Smooth muscle cell (in vitro differentiated cells): ENCODE data around the gene ING2. TPM values are rescaled to one million over a fixed set of nuclear protein-coding genes. Genes with fewer than 3 reads are reported as not detected.

ENCODE experiments used
- DNase-seq: peaks from one replicate; lab custom pipeline; 2025; ENCODE audit not compliant: unreplicated experiment; lab: John Stamatoyannopoulos, UW
- H2AFZ ChIP-seq: fragments of 200-600 bp; sonication (generic); 2 replicates; pipeline ENCODE4 v1.6.0; 2016; ENCODE audit warnings: antibody characterized with exemption, low read depth, mild to moderate bottlenecking
- H3F3A ChIP-seq: fragments of 200-600 bp; sonication (generic); 2 replicates; pipeline ENCODE4 v1.6.0; 2017; ENCODE audit warnings: antibody characterized with exemption, low read depth
- H3K27ac ChIP-seq: fragments of 200-600 bp; sonication (generic); 2 replicates; pipeline ENCODE4 v1.5.1; 2016; ENCODE audit warnings: low read depth, mild to moderate bottlenecking
- H3K27me3 ChIP-seq: fragments of 200-600 bp; sonication (generic); 2 replicates; pipeline ENCODE4 v1.6.1; 2016; ENCODE audit warnings: low read depth, mild to moderate bottlenecking
- H3K36me3 ChIP-seq: fragments of 200-600 bp; sonication (generic); 2 replicates; pipeline ENCODE4 v1.5.1; 2016; ENCODE audit warnings: low read depth
- H3K4me1 ChIP-seq: fragments of 200-600 bp; sonication (generic); 2 replicates; pipeline ENCODE4 v1.5.1; 2016; ENCODE audit warnings: low read depth
- H3K4me2 ChIP-seq: fragments of 200-600 bp; sonication (generic); 2 replicates; pipeline ENCODE4 v1.6.0; 2016; ENCODE audit warnings: mild to moderate bottlenecking
- H3K4me3 ChIP-seq: fragments of 200-600 bp; sonication (generic); 2 replicates; pipeline ENCODE4 v1.5.1; 2016; ENCODE audit warnings: mild to moderate bottlenecking
- H3K79me2 ChIP-seq: fragments of 200-600 bp; sonication (generic); 2 replicates; pipeline ENCODE4 v1.6.0; 2016; ENCODE audit warnings: low read depth, mild to moderate bottlenecking
- H3K9ac ChIP-seq: fragments of 200-600 bp; sonication (generic); 2 replicates; pipeline ENCODE4 v1.6.0; 2016; ENCODE audit warnings: low read depth
- H3K9me3 ChIP-seq: fragments of 200-600 bp; sonication (generic); replicated peaks from 2 replicates; pipeline ENCODE4 v1.5.1; 2016; ENCODE audit warnings: low read depth
- H4K20me1 ChIP-seq: fragments of 200-600 bp; sonication (generic); 2 replicates; pipeline ENCODE4 v1.6.0; 2016; ENCODE audit warnings: low read depth
- CTCF ChIP-seq: fragments of 200-600 bp; sonication (generic); IDR thresholded peaks from 2 replicates; pipeline ENCODE4 v1.5.1; 2017; ENCODE audit warnings: borderline replicate concordance, mild to moderate bottlenecking, antibody characterized with exemption; ENCODE audit not compliant: insufficient read depth, poor library complexity, severe bottlenecking
- WGBS: methylation state at CpG from one replicate; pipeline ENCODE4 v1.1.7; 2016; ENCODE audit warnings: low lambda C conversion rate; 5-methylcytosine and 5-hydroxymethylcytosine counted together
- polyA plus RNA-seq: library from polyadenylated mRNA; unstranded; fragments of >200 nt; fragmentation: Nextera tagmentation; extraction: Ambion mirVana; gene quantifications from 2 replicates; pipeline ENCODE4 v1.2.1, GENCODE V29; 2016
- total RNA-seq: library from RNA; depleted of rRNA; stranded (reverse); fragments of >200 nt; gene quantifications from 2 replicates; pipeline ENCODE4 v1.2.3, GENCODE V29; 2014

ING2 gene
- total and polyA plus RNA-seq, 2 experiments from 2014 or later = 16.3 to 30.1 TPM

- Histone ChIP-seq H4K20me1 (no peaks in the 10 kb centered on the region), H3K27ac (no peak overlapping the region), H3K9me3 (no peaks in the 10 kb centered on the region), H3K4me2 (no peak overlapping the region), H3K4me1 (no peaks in the 10 kb centered on the region), H3K79me2 (peaks cover 3% of the 10 kb centered on the region), H3K27me3 (no peaks in the 10 kb centered on the region), H3K36me3 (peaks cover 6% of the 10 kb centered on the region), H2AFZ (no peak overlapping the region), H3K9ac (no peak overlapping the region), H3K4me3 (no peak overlapping the region), H3F3A (no peaks in the 10 kb centered on the region)
- DNase-seq = no peak
- WGBS = 97% methylated on average over 2 of the region's 2 CpGs
- TF ChIP-seq CTCF = no peak
These were observed 12.3 kb downstream of the ING2 start for GRCh38 chr4:183517194-183517593.

DNA sequence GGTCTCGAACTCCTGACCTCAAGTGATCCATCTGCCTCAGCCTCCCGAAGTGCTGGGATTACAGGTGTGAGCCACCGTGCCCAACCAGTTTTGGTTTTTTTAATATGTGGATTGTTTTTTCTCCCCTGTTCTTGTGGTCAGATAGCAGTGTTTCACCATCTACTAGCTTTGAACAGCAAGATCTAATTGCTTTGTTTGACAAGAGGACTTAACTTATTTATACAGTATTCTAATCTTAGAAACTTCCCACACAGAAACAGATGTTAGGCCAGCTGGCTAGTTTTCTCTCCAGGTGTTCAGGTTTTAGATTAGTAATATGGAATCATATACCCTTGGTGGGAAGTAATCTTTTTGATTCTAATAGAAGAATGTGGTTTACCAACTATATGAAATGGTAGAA is 12.9 kb downstream of the ING2 start:
- 90% methylated on average over 3 of the region's 3 CpGs for WGBS
- H3K9ac ChIP-seq = no peak overlapping the region
- no peaks in the 10 kb centered on the region for H3K4me1 ChIP-seq
- H3K27me3 ChIP-seq = no peaks in the 10 kb centered on the region
- H3K4me2 ChIP-seq = no peak overlapping the region
- H3K9me3 ChIP-seq = no peaks in the 10 kb centered on the region
- H3F3A ChIP-seq = no peaks in the 10 kb centered on the region
- H3K4me3 ChIP-seq = no peak overlapping the region
- H4K20me1 ChIP-seq = no peaks in the 10 kb centered on the region
- no peak for TF ChIP-seq CTCF
- no peak overlapping the region for H2AFZ ChIP-seq
- H3K36me3 ChIP-seq = peaks cover 1% of the 10 kb centered on the region
- H3K79me2 ChIP-seq = peaks cover 1% of the 10 kb centered on the region
- DNase-seq = no peak
- no peak overlapping the region for H3K27ac ChIP-seq

DNA sequence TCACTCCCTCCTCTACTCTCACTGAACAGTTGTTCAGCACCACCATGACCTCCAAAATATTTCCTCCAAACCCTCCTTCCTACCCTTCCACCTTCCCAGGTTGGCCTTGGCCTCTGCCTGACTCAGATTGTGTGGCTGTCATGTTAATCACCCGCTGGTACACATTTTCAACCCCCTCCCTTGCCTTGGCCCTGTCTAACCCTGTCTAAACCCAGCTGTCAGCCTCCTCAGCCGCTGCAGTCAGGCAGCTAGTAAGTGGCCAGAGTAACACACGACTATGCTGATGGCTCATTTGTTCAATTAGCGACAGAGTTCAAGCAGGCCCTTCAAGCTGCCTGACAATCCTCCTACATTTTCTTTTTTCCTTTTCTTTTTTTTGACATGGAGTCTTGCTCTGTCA is 18.0 kb downstream of the ING2 start:
- Histone ChIP-seq H3K4me2 (no peak overlapping the region), H3K36me3 (no peaks in the 10 kb centered on the region), H3K9ac (no peak overlapping the region), H3K9me3 (no peaks in the 10 kb centered on the region), H3K79me2 (no peaks in the 10 kb centered on the region), H3K4me3 (no peak overlapping the region), H2AFZ (no peak overlapping the region), H3K27me3 (no peaks in the 10 kb centered on the region), H4K20me1 (no peaks in the 10 kb centered on the region), H3F3A (no peaks in the 10 kb centered on the region), H3K27ac (no peak overlapping the region), H3K4me1 (no peaks in the 10 kb centered on the region)
- no peak for DNase-seq
- 77% methylated on average over 4 of the region's 4 CpGs for whole genome bisulfite sequencing
- TF ChIP-seq CTCF = no peak

GRCh38 chr4:183527326-183527725 is 22.5 kb downstream of the ING2 start:
- Histone ChIP-seq H3F3A (no peaks in the 10 kb centered on the region), H3K27me3 (no peaks in the 10 kb centered on the region), H3K27ac (no peak overlapping the region), H3K9me3 (no peaks in the 10 kb centered on the region), H3K36me3 (no peaks in the 10 kb centered on the region), H3K4me1 (no peaks in the 10 kb centered on the region), H4K20me1 (no peaks in the 10 kb centered on the region), H2AFZ (no peak overlapping the region), H3K9ac (no peak overlapping the region), H3K4me2 (no peak overlapping the region), H3K79me2 (no peaks in the 10 kb centered on the region), H3K4me3 (no peak overlapping the region)
- DNase-seq = no peak
- WGBS = 72% methylated on average over 2 of the region's 2 CpGs
- TF ChIP-seq CTCF = no peak
